Endothelial cell of umbilical vein (primary cell): ENCODE data around the gene C11orf21. TPM values are rescaled to one million over a fixed set of nuclear protein-coding genes. Genes with fewer than 3 reads are reported as not detected.

ENCODE experiments used
- BruUV-seq: library from RNA; stranded (reverse); fragments of 400-500 nt; replicated peaks from 2 replicates; lab custom pipeline; 2021; lab: Mats Ljungman, UMichigan
- CTCF ChIA-PET: fragments of 300-600, 350-600 bp; sonication (Branson Sonifier 250); formaldehyde crosslinking; loops from one replicate; lab custom pipeline; 2021; ENCODE audit warnings: antibody characterized with exemption, inconsistent platforms; lab: Charles Lee
- POLR2A ChIA-PET: fragments of 300-600, 350-600 bp; sonication (Branson Sonifier 250); formaldehyde crosslinking; loops from one replicate; lab custom pipeline; 2021; ENCODE audit warnings: antibody characterized with exemption, inconsistent platforms; lab: Charles Lee
- DNase-seq: peaks from one replicate; pipeline ENCODE4 v3.0.0-alpha.2; 2011; ENCODE audit warnings: low read depth, low spot score
- FAIRE-seq: peaks from 2 replicates; lab custom pipeline; 2011; peaks lifted over from hg19 to GRCh38; lab: Jason Lieb, UNC
- H2AFZ ChIP-seq: 2 replicates; pipeline ENCODE4 v1.6.0; 2012; ENCODE audit warnings: low read depth, low read length, control low read depth, inconsistent platforms
- H3K27ac ChIP-seq: 2 replicates; pipeline ENCODE4 v1.5.1; 2011; ENCODE audit warnings: low read depth, mild to moderate bottlenecking, control low read depth, low read length, moderate library complexity; ENCODE audit not compliant: insufficient read depth
- H3K27me3 ChIP-seq, 2 experiments: 2 replicates each; pipeline versions ENCODE4 v1.6.0 to v1.6.1; 2011; ENCODE audit warnings: low read length in 2 of 2, mixed read lengths in 1 of 2; ENCODE audit not compliant: control insufficient read depth in 2 of 2, insufficient read depth in 2 of 2
- H3K36me3 ChIP-seq, 2 experiments: 2 replicates in 1 of 2; 3 replicates in 1 of 2; pipeline ENCODE4 v1.5.1; 2011; ENCODE audit warnings: low read length in 2 of 2, mild to moderate bottlenecking in 1 of 2, moderate library complexity in 1 of 2; ENCODE audit not compliant: control insufficient read depth in 2 of 2, insufficient read depth in 2 of 2; ENCODE audit errors: extremely low read depth in 1 of 2
- H3K4me1 ChIP-seq: 3 replicates; pipeline ENCODE4 v1.5.1; 2011; ENCODE audit warnings: mild to moderate bottlenecking, low read length; ENCODE audit not compliant: control insufficient read depth, insufficient read depth; ENCODE audit errors: extremely low read depth
- H3K4me2 ChIP-seq: 2 replicates; pipeline ENCODE4 v1.6.1; 2011; ENCODE audit warnings: low read length, control low read depth, mixed read lengths; ENCODE audit not compliant: insufficient read depth
- H3K4me3 ChIP-seq, 3 experiments: fragments of 200-600 bp in 1 of 3; sonication (generic), shearing (Covaris generic) in 1 of 3; replicated peaks in 1 of 3; 2 replicates each; pipeline ENCODE4 v1.5.1; 2011 to 2016; ENCODE audit warnings: control low read depth in 3 of 3, low read length in 3 of 3, mild to moderate bottlenecking in 2 of 3, inconsistent platforms in 1 of 3, low read depth in 1 of 3, moderate library complexity in 1 of 3; ENCODE audit not compliant: insufficient read depth in 1 of 3
- H3K79me2 ChIP-seq: 2 replicates; pipeline ENCODE4 v1.6.0; 2012; ENCODE audit warnings: low read length, inconsistent platforms; ENCODE audit not compliant: control insufficient read depth, insufficient read depth
- H3K9ac ChIP-seq: replicated peaks from 2 replicates; pipeline ENCODE3; 2011; ENCODE audit warnings: low read length, control low read depth; ENCODE audit not compliant: insufficient read depth; ENCODE audit errors: extremely low read depth
- H3K9me1 ChIP-seq: replicated peaks from 3 replicates; pipeline ENCODE4 v1.6.0; 2011; ENCODE audit warnings: mild to moderate bottlenecking, low read length; ENCODE audit not compliant: control insufficient read depth, insufficient read depth; ENCODE audit errors: extremely low read depth
- H3K9me3 ChIP-seq: replicated peaks from 2 replicates; pipeline ENCODE4 v1.5.1; 2012; ENCODE audit warnings: low read length, inconsistent platforms; ENCODE audit not compliant: control insufficient read depth, insufficient read depth
- H4K20me1 ChIP-seq: replicated peaks from 2 replicates; pipeline ENCODE3; 2011; ENCODE audit warnings: mild to moderate bottlenecking, low read length; ENCODE audit not compliant: control insufficient read depth, insufficient read depth; ENCODE audit errors: extremely low read depth
- CTCF ChIP-seq, 2 donors: IDR thresholded peaks; 1 replicate in 1 of 2; 2 replicates in 1 of 2; pipeline ENCODE4 v1.5.1; 2011; ENCODE audit warnings: low read length in 2 of 2, mild to moderate bottlenecking in 2 of 2, moderate library complexity in 2 of 2, control low read depth in 1 of 2, inconsistent platforms in 1 of 2, low read depth in 1 of 2; ENCODE audit not compliant: insufficient read depth in 1 of 2; ENCODE audit errors: extremely low read depth in 1 of 2
- EZH2 ChIP-seq: IDR thresholded peaks from 2 replicates; pipeline ENCODE4 v1.6.1; 2012; ENCODE audit warnings: borderline replicate concordance, low read depth, mild to moderate bottlenecking, moderate library complexity, low read length, inconsistent platforms; ENCODE audit not compliant: severe bottlenecking
- FOS ChIP-seq: IDR thresholded peaks from 2 replicates; pipeline ENCODE4 v1.6.1; 2011; ENCODE audit warnings: mild to moderate bottlenecking, low read length, moderate library complexity, borderline replicate concordance; ENCODE audit not compliant: insufficient read depth
- GATA2 ChIP-seq: IDR thresholded peaks from 2 replicates; pipeline ENCODE4 v1.7.0; 2011; ENCODE audit warnings: low read depth, mild to moderate bottlenecking, moderate library complexity, mixed read lengths, low read length; ENCODE audit not compliant: insufficient read length, insufficient read depth
- JUN ChIP-seq: IDR thresholded peaks from 2 replicates; pipeline ENCODE4 v1.6.1; 2011; ENCODE audit warnings: borderline replicate concordance, low read depth; ENCODE audit not compliant: insufficient read length, insufficient read depth
- MYC ChIP-seq: IDR thresholded peaks from one replicate; pipeline ENCODE4 v1.6.1; 2011; ENCODE audit warnings: mild to moderate bottlenecking, low read depth, low read length
- POLR2A ChIP-seq: IDR thresholded peaks from 2 replicates; pipeline ENCODE4 v1.6.1; 2012; ENCODE audit warnings: low read depth, mild to moderate bottlenecking, control low read depth, low read length
- POLR2AphosphoS5 ChIP-seq: IDR thresholded peaks from 2 replicates; pipeline ENCODE4 v1.6.1; 2012; ENCODE audit warnings: low read depth, mild to moderate bottlenecking, control low read depth, low read length, moderate library complexity; ENCODE audit not compliant: insufficient read depth
- dilution Hi-C: fragments of 300-500 bp; cut with MboI; formaldehyde crosslinking; loops from one replicate; pipeline ENCODE4 v1.15.0; 2019; ENCODE audit warnings: low sequenced_read_pairs; ENCODE audit not compliant: extremely low pct_ligation_motif_present
- intact Hi-C: fragments of 100-400 bp; cut with micrococcal nuclease; formaldehyde crosslinking; loops from one replicate; pipeline ENCODE4 v1.10.0; 2022
- polyA plus RNA-seq, 4 experiments: library from polyadenylated mRNA; depleted of rRNA in 3 of 4; stranded (reverse) in 3 of 4; unstranded in 1 of 4; fragments of >200 nt; gene quantifications; 2 replicates each; pipeline versions ENCODE4 v1.2.1 to v1.2.3, GENCODE V29; 2011 to 2012; ENCODE audit warnings: missing spikeins in 1 of 4
- total RNA-seq: library from RNA; stranded (reverse); gene quantifications from 2 replicates; pipeline ENCODE4 v1.2.3, GENCODE V29; 2021

C11orf21 gene
- total and polyA plus RNA-seq, 2 donors (not counting 3 experiments of a cell fraction or from before 2014, with no cell fraction given): not detected

- no peak overlapping the region for H2AFZ ChIP-seq
- no peak overlapping the region for H3K27ac ChIP-seq
- H3K36me3 ChIP-seq: no peaks in the 10 kb centered on the region
- H3K4me2 ChIP-seq: no peak overlapping the region
- DNase-seq: no peak
- H3K9ac ChIP-seq: no peak overlapping the region
- no peaks in the 10 kb centered on the region for H4K20me1 ChIP-seq
- no TSS peak for BruUV-seq
- H3K9me3 ChIP-seq: no peaks in the 10 kb centered on the region
- dilution Hi-C loops: no loop called here
- no peak overlapping the region for H3K4me3 ChIP-seq
- intact Hi-C loops: no loop called here
- POLR2A ChIA-PET: interaction anchor here (0.7 kb wide), 1 partner anchor 83 kb away, joined by 4 read pairs; no protein-coding TSS in a partner anchor
- no peaks in the 10 kb centered on the region for H3K79me2 ChIP-seq
- no peaks in the 10 kb centered on the region for H3K9me1 ChIP-seq
- TF ChIP-seq JUN (no peak), FOS (no peak), EZH2 (no peak), MYC (no peak), CTCF (IDR thresholded peaks at IDR 0.05; ENCODE audit: extremely low read depth in 1 of 2, insufficient read depth in 1 of 2, low read depth in 1 of 2, low read length in 2 of 2) (no peak), POLR2AphosphoS5 (no peak), POLR2A (no peak), GATA2 (no peak)
- H3K4me1 ChIP-seq: no peaks in the 10 kb centered on the region
- peaks cover 0 to 2% of the 10 kb centered on the region in 2 experiments for H3K27me3 ChIP-seq
- no peak for FAIRE-seq
- CTCF ChIA-PET: no interaction called here
Measured at GRCh38 chr11:2293531-2293971, 8.2 kb downstream of the C11orf21 start.
